Fibroblast of lung (primary cell): Measurements from ENCODE around the gene CD84. TPM values are rescaled to one million over a fixed set of nuclear protein-coding genes. Genes with fewer than 3 reads are reported as not detected.

Experiments
- DNase-seq, 2 donors: peaks; one replicate each; pipeline versions ENCODE4 v3.0.0 to v3.0.0-alpha.2; 2010; ENCODE audit warnings: low read depth in 2 of 2
- H2AFZ ChIP-seq: 2 replicates; pipeline ENCODE4 v1.5.1; 2012; ENCODE audit warnings: low read length, control low read depth, inconsistent platforms
- H3K27ac ChIP-seq: 2 replicates; pipeline ENCODE4 v1.5.1; 2011; ENCODE audit warnings: low read length, control low read depth; ENCODE audit not compliant: insufficient read depth
- H3K27me3 ChIP-seq: 2 replicates; pipeline ENCODE4 v1.5.1; 2011; ENCODE audit warnings: mild to moderate bottlenecking, low read length; ENCODE audit not compliant: control insufficient read depth, insufficient read depth
- H3K36me3 ChIP-seq: 2 replicates; pipeline ENCODE4 v1.5.1; 2011; ENCODE audit warnings: low read length; ENCODE audit not compliant: control insufficient read depth, insufficient read depth
- H3K4me1 ChIP-seq: 2 replicates; pipeline ENCODE4 v1.5.1; 2011; ENCODE audit warnings: low read length; ENCODE audit not compliant: control insufficient read depth, insufficient read depth; ENCODE audit errors: extremely low read depth
- H3K4me2 ChIP-seq: 2 replicates; pipeline ENCODE4 v1.5.1; 2011; ENCODE audit warnings: low read length, control low read depth; ENCODE audit not compliant: insufficient read depth; ENCODE audit errors: extremely low read depth
- H3K4me3 ChIP-seq, 4 experiments: fragments of 200-600 bp in 1 of 4; sonication (generic) in 1 of 4; replicated peaks in 1 of 4; 2 replicates each; pipeline ENCODE4 v1.5.1; 2011 to 2016; ENCODE audit warnings: low read length in 4 of 4, low read depth in 3 of 4, mild to moderate bottlenecking in 3 of 4, control low read depth in 2 of 4, inconsistent platforms in 1 of 4, mixed read lengths in 1 of 4; ENCODE audit not compliant: insufficient read depth in 1 of 4; ENCODE audit errors: control extremely low read depth in 1 of 4
- H3K79me2 ChIP-seq: 2 replicates; pipeline ENCODE4 v1.5.1; 2012; ENCODE audit warnings: mild to moderate bottlenecking, low read length, inconsistent platforms; ENCODE audit not compliant: control insufficient read depth, insufficient read depth
- H3K9ac ChIP-seq: 2 replicates; pipeline ENCODE4 v1.5.1; 2011; ENCODE audit warnings: mild to moderate bottlenecking, low read length, control low read depth; ENCODE audit not compliant: insufficient read depth
- H3K9me3 ChIP-seq: 2 replicates; pipeline ENCODE4 v1.5.1; 2012; ENCODE audit warnings: low read depth, low read length; ENCODE audit not compliant: control insufficient read depth, insufficient read depth
- H4K20me1 ChIP-seq: 2 replicates; pipeline ENCODE4 v1.5.1; 2011; ENCODE audit warnings: low read length; ENCODE audit not compliant: control insufficient read depth, insufficient read depth; ENCODE audit errors: extremely low read depth
- EZH2 ChIP-seq: IDR thresholded peaks from 2 replicates; pipeline ENCODE4 v1.5.1; 2012; ENCODE audit warnings: low read length, control low read depth, mild to moderate bottlenecking; ENCODE audit errors: missing control alignments
- polyA plus RNA-seq, 2 donors: library from polyadenylated mRNA; depleted of rRNA in 1 of 2; stranded (reverse) in 1 of 2; unstranded in 1 of 2; fragments of >200 nt; gene quantifications; 2 replicates each; pipeline ENCODE4 v1.2.1, GENCODE V29; 2011 to 2012; ENCODE audit warnings: missing spikeins in 1 of 2
- total RNA-seq: library from RNA; depleted of rRNA; stranded (reverse); fragments of >200 nt; gene quantifications from 2 replicates; pipeline ENCODE4 v1.2.1, GENCODE V29; 2014
- TF ChIP-seq, protein P1 (sequence below), 2 donors: IDR thresholded peaks in 1 of 2; conservative IDR thresholded peaks in 1 of 2; 1 replicate in 1 of 2; 2 replicates in 1 of 2; pipeline ENCODE4 v1.5.1; 2011 to 2012; ENCODE audit warnings: low read length in 2 of 2, control low read depth in 1 of 2, inconsistent platforms in 1 of 2, low read depth in 1 of 2, mild to moderate bottlenecking in 1 of 2

The CD84 gene
- total and polyA plus RNA-seq, 2 donors (not counting 1 experiment from before 2014, with no cell fraction given), result not detected

DNA sequence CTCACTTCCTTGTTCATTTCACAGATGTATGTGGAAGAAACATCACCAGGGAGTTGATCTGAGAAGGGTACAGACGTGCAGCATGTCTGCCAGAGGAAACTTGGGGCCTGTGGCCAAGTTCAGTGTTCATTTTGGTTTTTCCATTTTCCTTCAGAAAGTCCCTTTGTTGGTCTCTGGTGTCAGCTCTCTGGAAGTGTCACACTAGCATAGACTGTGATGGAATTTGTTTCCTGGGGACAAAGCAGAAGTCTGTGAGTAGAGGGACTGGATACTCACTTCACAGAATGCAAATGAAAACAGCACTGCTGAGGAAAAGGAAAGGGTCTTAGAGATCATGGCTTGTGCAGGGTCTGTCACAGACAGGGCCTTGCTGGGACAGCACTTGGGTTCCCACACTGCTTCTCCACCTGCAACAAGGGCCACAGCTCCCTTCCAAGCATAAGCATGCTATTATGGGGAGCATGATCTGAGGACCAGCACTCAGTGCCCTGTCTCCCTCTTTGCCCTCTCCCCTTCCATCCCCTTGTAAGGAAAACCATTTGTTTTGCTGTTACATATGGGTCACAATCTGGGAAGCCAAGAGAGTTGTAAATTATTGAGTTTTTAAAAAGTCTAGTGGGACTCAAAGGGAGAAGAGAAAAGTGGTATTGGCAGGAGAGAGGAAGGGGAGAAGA, 31.4 kb upstream of the CD84 start:
- Histone ChIP-seq H4K20me1 (no peaks in the 10 kb centered on the region), H3K27me3 (no peaks in the 10 kb centered on the region), H3K4me3 (no peak overlapping the region), H3K79me2 (no peaks in the 10 kb centered on the region), H3K4me1 (no peaks in the 10 kb centered on the region), H2AFZ (no peak overlapping the region), H3K4me2 (no peak overlapping the region), H3K9me3 (no peaks in the 10 kb centered on the region), H3K27ac (no peak overlapping the region), H3K36me3 (no peaks in the 10 kb centered on the region), H3K9ac (no peak overlapping the region)
- DNase-seq, result no peak
- TF ChIP-seq EZH2, result no peak
- TF ChIP-seq, protein P1, sequence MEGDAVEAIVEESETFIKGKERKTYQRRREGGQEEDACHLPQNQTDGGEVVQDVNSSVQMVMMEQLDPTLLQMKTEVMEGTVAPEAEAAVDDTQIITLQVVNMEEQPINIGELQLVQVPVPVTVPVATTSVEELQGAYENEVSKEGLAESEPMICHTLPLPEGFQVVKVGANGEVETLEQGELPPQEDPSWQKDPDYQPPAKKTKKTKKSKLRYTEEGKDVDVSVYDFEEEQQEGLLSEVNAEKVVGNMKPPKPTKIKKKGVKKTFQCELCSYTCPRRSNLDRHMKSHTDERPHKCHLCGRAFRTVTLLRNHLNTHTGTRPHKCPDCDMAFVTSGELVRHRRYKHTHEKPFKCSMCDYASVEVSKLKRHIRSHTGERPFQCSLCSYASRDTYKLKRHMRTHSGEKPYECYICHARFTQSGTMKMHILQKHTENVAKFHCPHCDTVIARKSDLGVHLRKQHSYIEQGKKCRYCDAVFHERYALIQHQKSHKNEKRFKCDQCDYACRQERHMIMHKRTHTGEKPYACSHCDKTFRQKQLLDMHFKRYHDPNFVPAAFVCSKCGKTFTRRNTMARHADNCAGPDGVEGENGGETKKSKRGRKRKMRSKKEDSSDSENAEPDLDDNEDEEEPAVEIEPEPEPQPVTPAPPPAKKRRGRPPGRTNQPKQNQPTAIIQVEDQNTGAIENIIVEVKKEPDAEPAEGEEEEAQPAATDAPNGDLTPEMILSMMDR (conservative IDR thresholded peaks at IDR 0.05 in 1 of 2, IDR thresholded peaks at IDR 0.05 in 1 of 2; ENCODE audit: low read depth in 1 of 2, low read length in 2 of 2), result no peak

DNA sequence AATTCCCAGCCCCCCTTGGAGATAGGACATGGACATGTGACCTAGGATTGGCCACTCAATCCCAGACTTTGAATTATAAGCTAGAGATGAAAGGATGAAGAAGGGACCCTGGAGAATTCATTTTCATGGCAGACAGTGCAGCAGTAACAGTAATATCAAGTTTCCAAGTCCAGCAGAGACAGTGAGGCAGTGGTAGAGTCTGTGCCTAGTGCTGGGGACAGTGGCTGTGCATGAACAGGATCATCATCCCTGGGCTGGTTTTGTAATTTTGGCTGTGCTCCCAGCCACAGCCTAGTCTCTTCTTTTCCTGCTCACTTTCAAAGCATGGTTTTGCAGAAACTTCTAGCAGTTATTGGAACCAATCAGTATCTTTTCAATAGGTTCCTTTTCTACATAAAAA, 29.6 kb upstream of the CD84 start:
- no peak for DNase-seq
- Histone ChIP-seq H3K27ac (no peak overlapping the region), H3K79me2 (no peaks in the 10 kb centered on the region), H3K4me2 (no peak overlapping the region), H3K9ac (no peak overlapping the region), H3K36me3 (no peaks in the 10 kb centered on the region), H4K20me1 (no peaks in the 10 kb centered on the region), H3K4me1 (no peaks in the 10 kb centered on the region), H2AFZ (no peak overlapping the region), H3K27me3 (no peaks in the 10 kb centered on the region), H3K4me3 (no peak overlapping the region), H3K9me3 (no peaks in the 10 kb centered on the region)
- TF ChIP-seq, protein P1 (conservative IDR thresholded peaks at IDR 0.05 in 1 of 2, IDR thresholded peaks at IDR 0.05 in 1 of 2; ENCODE audit: low read depth in 1 of 2, low read length in 2 of 2), result no peak
- TF ChIP-seq EZH2, result no peak

DNA sequence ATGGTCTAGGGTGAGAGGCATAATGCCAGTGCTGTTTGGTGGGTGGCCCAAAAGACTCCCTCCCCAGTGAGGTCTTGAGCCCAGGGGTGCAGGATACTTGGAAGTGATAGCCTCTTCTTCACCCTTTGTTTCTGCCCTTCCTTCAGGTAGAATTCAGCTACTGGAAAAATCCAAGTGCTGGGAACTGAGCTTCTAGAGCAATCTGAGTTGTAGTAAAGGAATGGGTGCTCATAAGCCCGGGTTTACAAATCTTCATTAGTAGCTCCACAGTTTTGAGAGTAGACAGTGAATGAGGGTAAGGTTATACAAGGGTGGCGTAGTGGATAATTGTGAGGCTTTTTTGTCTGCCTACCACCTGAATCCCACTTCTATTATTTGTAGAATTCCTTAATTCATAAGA, 29.2 kb upstream of the CD84 start:
- H3K4me2 ChIP-seq, result no peak overlapping the region
- no peak overlapping the region for H3K9ac ChIP-seq
- no peak overlapping the region for H2AFZ ChIP-seq
- DNase-seq, result no peak
- no peaks in the 10 kb centered on the region for H3K36me3 ChIP-seq
- no peaks in the 10 kb centered on the region for H3K27me3 ChIP-seq
- H3K79me2 ChIP-seq, result no peaks in the 10 kb centered on the region
- no peaks in the 10 kb centered on the region for H3K4me1 ChIP-seq
- H3K9me3 ChIP-seq, result no peaks in the 10 kb centered on the region
- no peak for TF ChIP-seq EZH2
- TF ChIP-seq, protein P1 (conservative IDR thresholded peaks at IDR 0.05 in 1 of 2, IDR thresholded peaks at IDR 0.05 in 1 of 2; ENCODE audit: low read depth in 1 of 2, low read length in 2 of 2), result no peak
- no peak overlapping the region for H3K4me3 ChIP-seq
- H4K20me1 ChIP-seq, result no peaks in the 10 kb centered on the region
- H3K27ac ChIP-seq, result no peak overlapping the region
